A673 (cell line): ENCODE measurements around the gene RPS6KA1.

Source experiments
- EZH2 ChIP-seq: fragments of 200-600 bp; sonication (generic); IDR thresholded peaks from 2 replicates; pipeline ENCODE4 v1.6.1; 2017; ENCODE audit warnings: borderline replicate concordance, low read depth, mild to moderate bottlenecking, mixed read lengths, antibody characterized with exemption, low read length; ENCODE audit not compliant: poor library complexity, severe bottlenecking
- TF ChIP-seq, protein P1 (sequence below): fragments of 300-800, 200-600 bp; sonication (generic); conservative IDR thresholded peaks from 2 replicates; pipeline ENCODE4 v1.5.1; 2017; ENCODE audit warnings: low read depth, mild to moderate bottlenecking, antibody characterized with exemption, low read length, moderate library complexity, mixed read lengths

GRCh38 chr1:26493267-26493666 lies 36.3 kb upstream of the RPS6KA1 start:
- TF ChIP-seq, protein P1, sequence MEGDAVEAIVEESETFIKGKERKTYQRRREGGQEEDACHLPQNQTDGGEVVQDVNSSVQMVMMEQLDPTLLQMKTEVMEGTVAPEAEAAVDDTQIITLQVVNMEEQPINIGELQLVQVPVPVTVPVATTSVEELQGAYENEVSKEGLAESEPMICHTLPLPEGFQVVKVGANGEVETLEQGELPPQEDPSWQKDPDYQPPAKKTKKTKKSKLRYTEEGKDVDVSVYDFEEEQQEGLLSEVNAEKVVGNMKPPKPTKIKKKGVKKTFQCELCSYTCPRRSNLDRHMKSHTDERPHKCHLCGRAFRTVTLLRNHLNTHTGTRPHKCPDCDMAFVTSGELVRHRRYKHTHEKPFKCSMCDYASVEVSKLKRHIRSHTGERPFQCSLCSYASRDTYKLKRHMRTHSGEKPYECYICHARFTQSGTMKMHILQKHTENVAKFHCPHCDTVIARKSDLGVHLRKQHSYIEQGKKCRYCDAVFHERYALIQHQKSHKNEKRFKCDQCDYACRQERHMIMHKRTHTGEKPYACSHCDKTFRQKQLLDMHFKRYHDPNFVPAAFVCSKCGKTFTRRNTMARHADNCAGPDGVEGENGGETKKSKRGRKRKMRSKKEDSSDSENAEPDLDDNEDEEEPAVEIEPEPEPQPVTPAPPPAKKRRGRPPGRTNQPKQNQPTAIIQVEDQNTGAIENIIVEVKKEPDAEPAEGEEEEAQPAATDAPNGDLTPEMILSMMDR: no peak
- no peak for TF ChIP-seq EZH2
